GM23248 (cell line): Measurements from ENCODE around the gene EIF4G3. TPM values are rescaled to one million over a fixed set of nuclear protein-coding genes. Genes with fewer than 3 reads are reported as not detected.

Source experiments
- DNase-seq: peaks from one replicate; pipeline ENCODE4 v3.0.0-alpha.2; 2015
- H2AFZ ChIP-seq: fragments of 200-600 bp; sonication (generic); 2 replicates; pipeline ENCODE4 v1.6.1; 2016; ENCODE audit warnings: antibody characterized with exemption
- H3F3A ChIP-seq: fragments of 200-600 bp; sonication (generic); 2 replicates; pipeline ENCODE4 v1.6.1; 2016; ENCODE audit warnings: mild to moderate bottlenecking, antibody characterized with exemption, mixed run types; ENCODE audit not compliant: insufficient read depth
- H3K27ac ChIP-seq: fragments of 200-600 bp; sonication (generic); 2 replicates; pipeline ENCODE4 v1.5.1; 2016; ENCODE audit warnings: mild to moderate bottlenecking
- H3K27me3 ChIP-seq: fragments of 200-600 bp; sonication (generic); replicated peaks from 2 replicates; pipeline ENCODE4 v1.6.1; 2016; ENCODE audit warnings: mild to moderate bottlenecking; ENCODE audit not compliant: insufficient read depth
- H3K36me3 ChIP-seq: fragments of 200-600 bp; sonication (generic); 2 replicates; pipeline ENCODE4 v1.6.1; 2016; ENCODE audit warnings: low read depth, mild to moderate bottlenecking
- H3K4me1 ChIP-seq: fragments of 200-600 bp; sonication (generic); 2 replicates; pipeline ENCODE4 v1.6.1; 2016; ENCODE audit warnings: mild to moderate bottlenecking; ENCODE audit not compliant: insufficient read depth
- H3K4me2 ChIP-seq: fragments of 200-600 bp; sonication (generic); one replicate; pipeline ENCODE4 v1.6.1; 2016; ENCODE audit warnings: mild to moderate bottlenecking; ENCODE audit not compliant: unreplicated experiment
- H3K4me3 ChIP-seq: fragments of 200-600 bp; sonication (generic); 2 replicates; pipeline ENCODE4 v1.5.1; 2016; ENCODE audit warnings: mild to moderate bottlenecking
- H3K79me2 ChIP-seq: fragments of 200-600 bp; sonication (generic); 2 replicates; pipeline ENCODE4 v1.6.1; 2016; ENCODE audit warnings: mild to moderate bottlenecking; ENCODE audit not compliant: insufficient read depth
- H3K9ac ChIP-seq: fragments of 200-600 bp; sonication (generic); 2 replicates; pipeline ENCODE4 v1.6.1; 2016; ENCODE audit warnings: mild to moderate bottlenecking
- H3K9me2 ChIP-seq: fragments of 200-600 bp; sonication (generic); 2 replicates; pipeline ENCODE4 v1.6.1; 2016; ENCODE audit warnings: mixed run types, mild to moderate bottlenecking, moderate library complexity; ENCODE audit not compliant: insufficient read depth
- H3K9me3 ChIP-seq: fragments of 200-600 bp; sonication (generic); one replicate; pipeline ENCODE4 v1.6.1; 2017; ENCODE audit warnings: low read depth
- H4K20me1 ChIP-seq: fragments of 200-600 bp; sonication (generic); 2 replicates; pipeline ENCODE4 v1.6.0; 2016; ENCODE audit not compliant: insufficient read depth
- EZH2 ChIP-seq: fragments of 200-600 bp; sonication (generic); IDR thresholded peaks from 2 replicates; pipeline ENCODE4 v1.6.1; 2018; ENCODE audit warnings: antibody characterized with exemption, mild to moderate bottlenecking; ENCODE audit not compliant: insufficient read depth, poor library complexity, severe bottlenecking
- EZH2phosphoT487 ChIP-seq: fragments of 200-600 bp; sonication (generic); IDR thresholded peaks from 2 replicates; pipeline ENCODE4 v1.6.1; 2018; ENCODE audit warnings: antibody characterized with exemption, moderate library complexity, mild to moderate bottlenecking, low read depth; ENCODE audit not compliant: insufficient read depth
- WGBS, 2 experiments: methylation state at CpG; one replicate each; pipeline ENCODE4 v1.1.6; 2015 to 2017; ENCODE audit warnings: low lambda C conversion rate in 2 of 2, low coverage in 1 of 2; ENCODE audit errors: missing lambda C conversion rate in 2 of 2; 5-methylcytosine and 5-hydroxymethylcytosine counted together
- in situ Hi-C: fragments of 300-500 bp; cut with MboI; formaldehyde crosslinking; loops from 2 replicates; pipeline ENCODE4 v1.15.0; 2020
- polyA plus RNA-seq: library from polyadenylated mRNA; unstranded; fragments of >200 nt; fragmentation: Nextera tagmentation; extraction: Ambion mirVana; gene quantifications from 2 replicates; pipeline ENCODE4 v1.2.1, GENCODE V29; 2016
- total RNA-seq: library from RNA; depleted of rRNA; stranded (reverse); fragments of >200 nt; shearing (Covaris generic); gene quantifications from 2 replicates; pipeline ENCODE4 v1.2.3, GENCODE V29; 2014

The EIF4G3 gene
- total and polyA plus RNA-seq, 2 experiments from 2014 or later, result 24.0 to 43.1 TPM

GRCh38 chr1:21013510-21013909 lies 163.2 kb downstream of the EIF4G3 start:
- Histone ChIP-seq H3K9me2 (no peaks in the 10 kb centered on the region), H3K27ac (0 out of 2 replicates have a peak overlapping the region, but pooled peaks have one; percentile 11), H3K9me3 (no peaks in the 10 kb centered on the region), H3K36me3 (no peaks in the 10 kb centered on the region), H3K79me2 (peaks cover 98% of the 10 kb centered on the region), H3K27me3 (no peaks in the 10 kb centered on the region), H3K4me1 (0 out of 2 replicates have a peak, but pooled peaks cover 7% of the 10 kb centered on the region), H3F3A (peaks cover 9% of the 10 kb centered on the region; the same call in 1 of the 2 replicates), H4K20me1 (peaks cover 9% of the 10 kb centered on the region), H3K4me3 (no peak overlapping the region), H3K4me2 (no peak overlapping the region), H3K9ac (no peak overlapping the region), H2AFZ (no peak overlapping the region)
- WGBS, 2 experiments, result 85 to 88% methylated on average over 3 of the region's 3 CpGs
- in situ Hi-C loops, result no loop called here
- DNase-seq, result no peak
- TF ChIP-seq EZH2 (no peak), EZH2phosphoT487 (no peak)

GRCh38 chr1:21012937-21013336 lies 163.8 kb downstream of the EIF4G3 start:
- peak overlapping the region; percentile 11; the same call in 1 of the 2 replicates for H3K27ac ChIP-seq

GRCh38 chr1:21007876-21008275 lies 168.8 kb downstream of the EIF4G3 start:
- H3K79me2 ChIP-seq, result peaks cover 100% of the 10 kb centered on the region
- DNase-seq, result no peak

More at GRCh38 chr1:21012937-21013336, 163.8 kb downstream of the EIF4G3 start:
- 19 to 23% methylated on average over 5 of the region's 5 CpGs for WGBS, 2 experiments
- no peak overlapping the region for H3K9ac ChIP-seq
- peak overlapping the region; percentile 55 for H3K4me2 ChIP-seq
- no peak overlapping the region for H2AFZ ChIP-seq
- H3F3A ChIP-seq, result peaks cover 9% of the 10 kb centered on the region; the same call in 1 of the 2 replicates
- no peak for TF ChIP-seq EZH2
- peaks cover 98% of the 10 kb centered on the region for H3K79me2 ChIP-seq
- no peaks in the 10 kb centered on the region for H3K9me2 ChIP-seq
- H3K9me3 ChIP-seq, result no peaks in the 10 kb centered on the region
- H3K4me3 ChIP-seq, result no peak overlapping the region
- H3K4me1 ChIP-seq, result 0 out of 2 replicates have a peak, but pooled peaks cover 7% of the 10 kb centered on the region
- DNase-seq, result peak; percentile 72
- no peaks in the 10 kb centered on the region for H3K36me3 ChIP-seq
- H4K20me1 ChIP-seq, result peaks cover 9% of the 10 kb centered on the region
- no peaks in the 10 kb centered on the region for H3K27me3 ChIP-seq
- in situ Hi-C loops, result no loop called here

GRCh38 chr1:21005466-21006239 lies 171.0 kb downstream of the EIF4G3 start:
- no peak overlapping the region for H2AFZ ChIP-seq
- no peak overlapping the region for H3K4me2 ChIP-seq
- H3F3A ChIP-seq, result no peaks in the 10 kb centered on the region
- TF ChIP-seq EZH2, result no peak
- TF ChIP-seq EZH2phosphoT487, result no peak
- WGBS, 2 experiments, result 60 to 62% methylated on average over 4 of the region's 4 CpGs
- no peaks in the 10 kb centered on the region for H3K4me1 ChIP-seq
- H3K27me3 ChIP-seq, result no peaks in the 10 kb centered on the region
- no peak overlapping the region for H3K9ac ChIP-seq
- peaks cover 2% of the 10 kb centered on the region for H4K20me1 ChIP-seq
- no peak overlapping the region for H3K4me3 ChIP-seq
- in situ Hi-C loops, result no loop called here
- H3K36me3 ChIP-seq, result 0 out of 2 replicates have a peak, but pooled peaks cover 5% of the 10 kb centered on the region
- no peaks in the 10 kb centered on the region for H3K9me3 ChIP-seq
- no peak for DNase-seq
- no peaks in the 10 kb centered on the region for H3K9me2 ChIP-seq
- H3K79me2 ChIP-seq, result peaks cover 99% of the 10 kb centered on the region
- H3K27ac ChIP-seq, result no peak overlapping the region

More at GRCh38 chr1:21007876-21008275, 168.8 kb downstream of the EIF4G3 start:
- TF ChIP-seq EZH2 (no peak), EZH2phosphoT487 (no peak)
- Histone ChIP-seq H3K9ac (no peak overlapping the region), H3K4me2 (no peak overlapping the region), H2AFZ (no peak overlapping the region), H3F3A (peaks cover 9% of the 10 kb centered on the region; the same call in 1 of the 2 replicates), H3K27ac (no peak overlapping the region), H3K4me1 (0 out of 2 replicates have a peak, but pooled peaks cover 6% of the 10 kb centered on the region), H3K9me3 (no peaks in the 10 kb centered on the region), H3K27me3 (no peaks in the 10 kb centered on the region), H3K4me3 (no peak overlapping the region), H4K20me1 (peaks cover 9% of the 10 kb centered on the region), H3K36me3 (no peaks in the 10 kb centered on the region), H3K9me2 (no peaks in the 10 kb centered on the region)
- WGBS, 2 experiments, result 97 to 100% methylated on average over 1 of the region's 1 CpG
- in situ Hi-C loops, result no loop called here
